HG03095 (cell line): ENCODE measurements around the gene TMEM127.

Experiments
- ATAC-seq: cut with Tn5 transposase; IDR thresholded peaks from one replicate; pipeline ENCODE4 v1.9.1; 2021; ENCODE audit warnings: moderate library complexity; ENCODE audit not compliant: unreplicated experiment

TMEM127 gene

DNA sequence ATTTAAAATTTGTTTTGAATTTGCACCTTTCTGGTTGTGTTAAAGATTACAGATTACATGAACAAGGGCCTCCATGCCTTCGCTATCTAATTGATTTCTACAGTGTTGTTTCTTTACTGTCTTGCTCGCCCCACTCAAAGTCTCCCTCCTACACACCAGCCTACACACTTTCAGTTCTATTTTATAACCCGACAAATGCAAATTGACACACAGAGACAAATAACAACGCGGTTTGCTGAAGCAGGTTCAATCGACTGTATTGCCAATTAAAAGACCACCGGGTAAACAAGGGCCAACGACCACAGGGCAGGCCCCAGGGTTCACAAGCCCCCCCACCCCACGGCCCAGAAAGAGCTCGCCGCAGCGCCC, 58.0 kb downstream of the TMEM127 start:
- ATAC-seq: no peak

GRCh38 chr2:96207073-96207773, 58.6 kb downstream of the TMEM127 start:
- ATAC-seq: no peak

- ATAC-seq: no peak
Measured at GRCh38 chr2:96205888-96206287, 59.9 kb downstream of the TMEM127 start.

DNA sequence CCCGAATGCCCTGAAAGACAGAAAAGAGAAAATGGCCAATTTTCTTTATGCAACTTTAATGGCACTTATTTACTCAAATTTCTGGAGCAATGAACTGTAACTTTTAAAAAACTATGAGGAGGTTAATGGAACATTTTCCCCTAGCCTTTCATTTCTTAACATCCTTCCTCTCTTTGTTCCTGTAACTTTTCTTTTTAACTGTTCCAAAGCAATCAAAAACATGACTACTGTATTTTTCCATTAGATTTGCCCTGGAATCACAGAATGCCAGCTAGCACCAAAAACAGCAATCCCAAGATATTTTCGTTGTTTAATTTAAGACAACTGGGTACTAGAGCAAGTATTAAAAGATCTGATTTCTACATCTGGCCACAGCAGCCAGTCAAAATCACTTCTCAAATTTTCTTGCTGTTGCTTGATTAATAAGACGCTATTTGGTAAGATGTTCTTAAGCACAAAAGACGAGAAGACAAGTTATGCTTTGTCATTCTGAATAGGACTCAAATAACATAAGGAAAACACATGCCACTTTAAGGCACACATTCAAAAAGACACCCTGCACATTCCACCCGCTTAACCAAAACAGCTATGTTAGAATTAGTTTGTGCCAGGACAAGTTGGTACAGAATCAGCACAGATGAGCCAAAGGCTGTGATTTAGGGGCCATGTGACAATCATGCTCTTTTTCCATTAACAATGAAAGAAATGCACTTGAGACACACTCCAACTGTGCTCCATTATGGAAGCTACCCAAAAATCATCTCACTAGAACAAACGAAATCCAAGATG, 60.8 kb downstream of the TMEM127 start:
- ATAC-seq: no peak

GRCh38 chr2:96203130-96204028, 62.4 kb downstream of the TMEM127 start:
- ATAC-seq: no peak

- no peak for ATAC-seq
Measured at GRCh38 chr2:96202152-96202854, 63.5 kb downstream of the TMEM127 start.

GRCh38 chr2:96201338-96201737, 64.5 kb downstream of the TMEM127 start:
- no peak for ATAC-seq

GRCh38 chr2:96198921-96199320, 66.9 kb downstream of the TMEM127 start:
- no peak for ATAC-seq
